GM19351 (cell line): ENCODE measurements around the gene ABCA13.
A peak's percentile ranks its signal among the peaks of the same experiment; 100 is the strongest.

ENCODE experiments used
- ATAC-seq: cut with Tn5 transposase; IDR thresholded peaks from one replicate; pipeline ENCODE4 v1.9.1; 2021; ENCODE audit warnings: mild to moderate bottlenecking, moderate library complexity; ENCODE audit not compliant: unreplicated experiment

ABCA13 gene

GRCh38 chr7:48296966-48297365, 125.7 kb downstream of the ABCA13 start:
- ATAC-seq, result no peak

- ATAC-seq, result peak; percentile 74
Measured at GRCh38 chr7:48298779-48299178, 127.5 kb downstream of the ABCA13 start.

GRCh38 chr7:48299580-48300169, 128.4 kb downstream of the ABCA13 start:
- peak; percentile 89 for ATAC-seq

- ATAC-seq, result no peak
Measured at GRCh38 chr7:48300301-48300700, 129.0 kb downstream of the ABCA13 start.

GRCh38 chr7:48301201-48301600, 129.9 kb downstream of the ABCA13 start:
- ATAC-seq, result no peak

GRCh38 chr7:48304641-48305040, 133.4 kb downstream of the ABCA13 start:
- ATAC-seq, result no peak

GRCh38 chr7:48305661-48306060, 134.4 kb downstream of the ABCA13 start:
- no peak for ATAC-seq

- ATAC-seq, result no peak
Measured at GRCh38 chr7:48307041-48307714, 135.9 kb downstream of the ABCA13 start.

- ATAC-seq, result no peak
Measured at GRCh38 chr7:48309720-48310119, 138.5 kb downstream of the ABCA13 start.

- no peak for ATAC-seq
Measured at GRCh38 chr7:48311464-48312100, 140.3 kb downstream of the ABCA13 start.

GRCh38 chr7:48312151-48312550, 140.9 kb downstream of the ABCA13 start:
- no peak for ATAC-seq

GRCh38 chr7:48316768-48317167, 145.5 kb downstream of the ABCA13 start:
- ATAC-seq, result no peak

GRCh38 chr7:48317360-48317759, 146.1 kb downstream of the ABCA13 start:
- no peak for ATAC-seq

- no peak for ATAC-seq
Measured at GRCh38 chr7:48321319-48322010, 150.2 kb downstream of the ABCA13 start.

- ATAC-seq, result peak; percentile 71
Measured at GRCh38 chr7:48337012-48337621, 165.9 kb downstream of the ABCA13 start.

GRCh38 chr7:48337781-48338180, 166.5 kb downstream of the ABCA13 start:
- ATAC-seq, result no peak

GRCh38 chr7:48347230-48347825, 176.1 kb downstream of the ABCA13 start:
- no peak for ATAC-seq

GRCh38 chr7:48350515-48350914, 179.3 kb downstream of the ABCA13 start:
- no peak for ATAC-seq

GRCh38 chr7:48351900-48352299, 180.6 kb downstream of the ABCA13 start:
- ATAC-seq, result no peak

- ATAC-seq, result no peak
Measured at GRCh38 chr7:48355346-48355745, 184.1 kb downstream of the ABCA13 start.

GRCh38 chr7:48360574-48360973, 189.3 kb downstream of the ABCA13 start:
- no peak for ATAC-seq
